B cell (primary cell): Measurements from ENCODE around the gene PRSS16.

ENCODE experiments used
- CTCF ChIP-seq: fragments of 200-600 bp; IDR thresholded peaks from one replicate; pipeline ENCODE4 v1.8.0; 2022; ENCODE audit warnings: antibody characterized with exemption, mild to moderate bottlenecking
- EZH2 ChIP-seq: IDR thresholded peaks from 2 replicates; pipeline ENCODE4 v1.6.1; 2012; ENCODE audit warnings: borderline replicate concordance, low read depth, mild to moderate bottlenecking, moderate library complexity, low read length; ENCODE audit not compliant: insufficient read depth, poor library complexity, severe bottlenecking

- TF ChIP-seq CTCF: no peak
- no peak for TF ChIP-seq EZH2
Measured at GRCh38 chr6:27206806-27207205, 40.7 kb upstream of the PRSS16 start.
